Neuron (in vitro differentiated cells): ENCODE results near the gene ZNF423.

ENCODE experiments used
- H2AFZ ChIP-seq: one replicate; pipeline ENCODE4 v1.6.1; 2013; ENCODE audit warnings: low read depth, mild to moderate bottlenecking, inconsistent platforms, low read length, moderate library complexity
- H3K27me3 ChIP-seq: one replicate; pipeline ENCODE4 v1.6.1; 2013; ENCODE audit warnings: low read length; ENCODE audit not compliant: insufficient read depth
- H3K36me3 ChIP-seq: one replicate; pipeline ENCODE4 v1.6.1; 2013; ENCODE audit warnings: low read length; ENCODE audit not compliant: insufficient read depth
- H3K4me1 ChIP-seq: one replicate; pipeline ENCODE4 v1.6.1; 2013; ENCODE audit warnings: low read length; ENCODE audit not compliant: insufficient read depth
- H3K4me3 ChIP-seq: 2 replicates; pipeline ENCODE4 v1.5.1; 2013; ENCODE audit warnings: mild to moderate bottlenecking, low read length, moderate library complexity
- H3K9me3 ChIP-seq: one replicate; pipeline ENCODE4 v1.6.1; 2013; ENCODE audit warnings: low read length

The ZNF423 gene

DNA sequence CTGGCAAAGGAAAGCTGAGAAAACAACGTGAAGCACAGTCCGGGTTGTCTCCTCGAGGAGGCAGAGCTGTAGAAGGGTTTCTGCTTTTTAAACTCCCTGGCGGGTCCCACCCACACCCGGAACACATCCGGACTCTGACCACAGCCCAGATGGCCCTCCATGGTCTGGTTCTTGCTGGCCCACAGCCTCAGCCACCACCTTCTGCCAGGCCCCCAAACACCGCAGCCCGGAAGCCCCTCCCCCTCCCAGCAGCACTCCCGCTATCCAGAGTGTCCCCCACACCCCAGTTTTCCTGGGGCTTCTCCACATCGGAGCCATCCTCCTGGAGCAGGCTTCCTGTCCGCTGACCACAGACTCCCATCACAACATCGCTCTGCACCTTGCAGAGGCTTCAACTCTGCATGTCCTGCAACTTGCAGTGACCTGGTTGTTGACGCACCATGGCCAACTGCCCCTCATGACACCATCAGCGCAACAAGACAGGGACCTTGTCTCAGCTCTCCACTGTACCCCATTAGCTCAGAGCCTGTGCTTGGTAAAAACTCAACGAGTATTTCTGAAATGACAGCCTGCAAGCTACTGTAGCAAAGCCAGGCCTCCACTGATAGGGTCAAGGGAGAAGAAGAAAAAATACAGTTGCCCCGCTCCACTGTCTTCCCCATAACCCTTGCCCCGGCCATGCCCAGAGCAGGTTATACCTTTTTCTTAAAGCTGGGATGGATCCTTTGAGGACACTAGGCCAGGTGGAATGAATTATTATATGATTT lies 352.5 kb downstream of the ZNF423 start:
- Histone ChIP-seq H3K36me3 (no peaks in the 10 kb centered on the region), H2AFZ (no peak overlapping the region), H3K4me3 (no peak overlapping the region), H3K27me3 (no peaks in the 10 kb centered on the region), H3K9me3 (no peaks in the 10 kb centered on the region), H3K4me1 (no peaks in the 10 kb centered on the region)

DNA sequence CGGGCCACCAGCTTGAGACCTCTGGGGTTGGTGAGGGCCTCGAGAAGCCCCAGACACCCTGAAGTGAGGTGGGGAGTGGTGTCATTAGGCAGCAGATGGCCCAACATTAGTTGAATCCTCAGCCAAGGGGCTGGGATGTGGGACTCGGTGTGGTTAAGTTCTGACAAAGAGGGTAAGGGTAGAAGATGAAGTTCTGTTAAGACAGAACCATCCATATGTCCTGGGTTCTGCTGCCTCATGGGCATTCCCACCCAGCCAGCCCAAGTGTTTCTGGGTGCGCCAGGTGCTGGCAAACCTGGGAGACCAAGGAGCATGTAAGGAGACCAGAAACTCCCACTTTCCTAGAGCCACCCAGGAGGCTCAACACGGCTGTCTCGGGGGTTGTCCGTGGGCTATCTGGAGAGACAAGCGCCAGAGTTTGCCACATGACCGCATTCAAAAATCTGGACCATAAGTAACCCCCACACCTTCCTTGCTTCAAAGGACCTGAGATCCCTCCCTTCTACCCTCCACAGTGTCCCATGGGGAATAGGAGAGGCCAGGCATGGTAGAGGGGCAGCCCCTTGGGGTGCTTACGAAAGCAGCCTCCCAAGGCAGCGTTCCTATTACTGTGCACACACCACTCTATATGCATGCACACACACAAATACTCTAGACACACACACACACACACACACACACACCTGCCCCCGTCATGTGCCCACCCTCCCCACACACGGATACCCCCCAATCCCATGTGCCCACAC lies 353.6 kb downstream of the ZNF423 start:
- no peak overlapping the region for H2AFZ ChIP-seq
- H3K9me3 ChIP-seq = no peaks in the 10 kb centered on the region
- no peak overlapping the region for H3K4me3 ChIP-seq
- no peaks in the 10 kb centered on the region for H3K36me3 ChIP-seq
- H3K27me3 ChIP-seq = no peaks in the 10 kb centered on the region
- H3K4me1 ChIP-seq = no peaks in the 10 kb centered on the region

GRCh38 chr16:49499869-49500610 lies 355.9 kb downstream of the ZNF423 start:
- Histone ChIP-seq H3K9me3 (no peaks in the 10 kb centered on the region), H2AFZ (no peak overlapping the region), H3K4me3 (no peak overlapping the region), H3K4me1 (no peaks in the 10 kb centered on the region), H3K27me3 (no peaks in the 10 kb centered on the region), H3K36me3 (no peaks in the 10 kb centered on the region)

- Histone ChIP-seq H2AFZ (no peak overlapping the region), H3K4me3 (no peak overlapping the region), H3K4me1 (no peaks in the 10 kb centered on the region), H3K27me3 (no peaks in the 10 kb centered on the region), H3K36me3 (no peaks in the 10 kb centered on the region), H3K9me3 (no peaks in the 10 kb centered on the region)
Measured at GRCh38 chr16:49499414-49499785, 356.5 kb downstream of the ZNF423 start.

DNA sequence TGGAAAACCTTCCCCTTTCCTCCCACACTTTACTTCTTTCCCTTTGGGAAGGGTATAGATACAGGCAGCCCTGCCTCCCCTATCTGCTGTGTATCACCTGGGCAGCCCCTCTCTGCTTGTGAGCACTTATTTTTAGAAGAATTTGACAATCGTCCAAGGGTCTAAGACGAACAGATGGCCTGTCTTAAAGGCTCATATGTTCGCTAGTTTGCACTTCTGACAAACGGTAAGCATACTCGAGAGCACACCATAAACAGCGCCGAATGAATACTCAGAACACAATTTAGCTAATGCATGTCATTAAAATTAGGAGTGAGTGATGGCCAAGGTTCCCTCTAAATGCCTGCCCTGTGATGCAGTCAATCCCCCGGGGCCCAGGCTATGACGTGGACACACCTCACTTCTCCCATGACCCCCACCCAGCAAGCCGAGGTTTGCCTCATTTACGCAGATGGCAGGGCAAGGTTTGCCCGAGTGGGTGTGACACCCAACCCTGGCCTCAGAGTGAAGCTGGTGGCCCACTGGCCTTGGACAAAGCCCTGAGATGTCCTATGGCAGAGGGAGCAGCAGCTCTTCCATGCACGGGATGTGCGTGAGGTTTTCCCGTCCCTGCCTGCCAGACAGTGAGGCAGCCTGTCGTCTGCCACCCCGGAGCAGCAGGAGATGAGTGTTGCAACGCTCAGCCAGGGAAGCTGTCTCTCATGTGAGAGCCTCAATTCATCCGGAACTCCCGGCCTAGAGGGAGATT lies 357.1 kb downstream of the ZNF423 start:
- H2AFZ ChIP-seq = no peak overlapping the region
- H3K9me3 ChIP-seq = no peaks in the 10 kb centered on the region
- no peak overlapping the region for H3K4me3 ChIP-seq

DNA sequence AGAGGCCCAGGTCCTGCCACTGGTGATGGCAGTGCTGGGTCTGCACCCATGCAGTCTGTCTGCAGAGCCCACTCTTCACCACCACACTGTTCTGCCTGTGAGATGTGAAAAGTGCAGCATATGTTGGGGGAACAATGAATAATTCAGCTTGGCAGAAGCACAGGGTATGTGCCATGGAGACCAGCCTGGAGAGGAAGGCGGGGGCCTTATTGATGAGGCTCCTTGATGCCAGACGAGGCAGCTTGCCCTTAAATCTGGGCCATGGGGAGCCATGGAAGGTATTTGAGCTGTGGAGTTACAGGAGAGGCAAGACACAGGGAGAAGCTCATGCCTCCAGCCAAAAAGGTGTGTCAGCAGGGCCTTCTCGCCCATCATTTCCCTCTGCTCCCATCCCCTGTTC lies 357.6 kb downstream of the ZNF423 start:
- Histone ChIP-seq H3K4me3 (no peak overlapping the region), H2AFZ (no peak overlapping the region), H3K27me3 (no peaks in the 10 kb centered on the region), H3K4me1 (no peaks in the 10 kb centered on the region), H3K9me3 (no peaks in the 10 kb centered on the region), H3K36me3 (no peaks in the 10 kb centered on the region)

More for the DNA sequence above, 357.1 kb downstream of the ZNF423 start:
- Histone ChIP-seq H3K36me3 (no peaks in the 10 kb centered on the region), H3K4me1 (no peaks in the 10 kb centered on the region), H3K27me3 (no peaks in the 10 kb centered on the region)

DNA sequence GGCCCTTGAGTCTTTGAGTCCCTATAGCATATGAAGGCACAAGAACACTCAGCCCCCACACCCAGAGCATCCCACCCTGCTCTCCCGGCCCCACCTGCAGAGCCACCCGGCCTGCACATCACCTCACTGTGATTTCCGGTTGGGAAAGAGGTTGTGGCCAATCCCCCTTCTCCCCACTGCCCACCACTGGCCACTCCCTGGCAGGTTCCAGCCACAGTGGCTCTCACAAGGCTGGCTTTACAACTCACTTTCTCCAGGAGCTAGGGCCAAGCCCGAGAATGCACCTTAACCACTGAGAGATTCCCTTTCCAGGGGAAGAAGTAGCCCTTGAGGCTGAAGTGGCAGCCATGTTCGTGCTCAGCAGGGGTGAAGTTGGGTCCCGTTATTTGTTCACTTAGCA lies 358.4 kb downstream of the ZNF423 start:
- H3K9me3 ChIP-seq = no peaks in the 10 kb centered on the region
- H2AFZ ChIP-seq = no peak overlapping the region
- H3K27me3 ChIP-seq = no peaks in the 10 kb centered on the region
- no peaks in the 10 kb centered on the region for H3K4me1 ChIP-seq
- no peak overlapping the region for H3K4me3 ChIP-seq
- H3K36me3 ChIP-seq = no peaks in the 10 kb centered on the region

DNA sequence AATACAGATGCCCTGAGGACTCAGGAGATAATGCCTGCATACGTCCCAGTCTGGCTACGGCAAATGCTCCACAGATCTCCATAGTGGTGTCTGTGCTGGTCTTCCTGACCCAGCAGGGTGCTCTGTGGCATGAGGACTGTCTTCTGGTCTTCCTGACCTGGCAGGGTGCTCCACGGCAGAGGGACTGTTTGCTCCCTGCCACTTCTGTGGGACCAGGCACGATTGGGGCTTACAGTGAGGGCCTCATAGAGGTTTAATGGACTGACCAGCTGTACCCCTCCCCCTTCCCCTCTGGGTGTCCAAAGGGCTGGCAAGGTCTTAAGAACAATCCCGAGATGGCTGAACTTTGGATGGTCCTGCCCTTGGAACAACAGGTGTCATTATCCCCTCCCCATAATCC lies 359.3 kb downstream of the ZNF423 start:
- Histone ChIP-seq H3K4me3 (no peak overlapping the region), H3K36me3 (no peaks in the 10 kb centered on the region), H3K27me3 (no peaks in the 10 kb centered on the region), H3K4me1 (no peaks in the 10 kb centered on the region), H3K9me3 (no peaks in the 10 kb centered on the region), H2AFZ (no peak overlapping the region)

DNA sequence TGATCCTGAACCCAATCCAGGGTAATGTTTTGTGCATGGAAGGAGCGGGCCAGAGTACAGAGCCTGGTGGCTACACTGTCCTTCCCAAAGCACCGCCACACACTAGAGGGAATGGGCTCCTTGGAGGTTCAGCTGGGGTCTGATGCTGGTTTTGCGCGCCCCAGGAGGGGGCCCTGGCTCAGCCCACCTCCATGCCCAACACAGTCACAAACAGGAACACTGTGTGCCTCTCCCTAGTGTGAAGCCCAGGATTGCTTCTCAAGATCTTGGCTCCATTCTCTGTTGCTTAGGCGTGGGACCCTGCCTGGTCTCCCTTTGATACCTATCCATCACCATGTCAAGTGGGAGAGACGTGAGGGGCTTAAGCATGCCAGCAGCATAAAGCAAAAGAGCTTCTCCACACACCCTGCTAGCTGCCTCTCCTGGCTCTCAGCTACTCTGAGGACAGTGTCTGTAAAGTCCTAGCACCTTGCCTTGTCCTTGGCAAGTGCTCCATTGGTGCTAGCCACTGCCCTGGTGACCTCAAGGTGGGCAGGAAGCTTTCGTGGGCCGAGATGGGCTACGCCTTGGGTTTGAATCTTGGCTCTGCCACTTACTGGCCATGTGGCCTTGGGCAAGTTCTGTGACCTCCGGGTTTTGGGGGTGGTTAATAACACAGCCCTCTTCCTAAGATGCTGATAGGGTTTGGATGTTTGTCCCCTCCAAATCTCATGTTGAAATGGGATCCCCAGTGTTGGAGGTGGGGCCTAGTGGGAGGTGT lies 360.1 kb downstream of the ZNF423 start:
- H2AFZ ChIP-seq = no peak overlapping the region
- H3K4me3 ChIP-seq = no peak overlapping the region
- no peaks in the 10 kb centered on the region for H3K9me3 ChIP-seq
- no peaks in the 10 kb centered on the region for H3K36me3 ChIP-seq
- no peaks in the 10 kb centered on the region for H3K27me3 ChIP-seq
- no peaks in the 10 kb centered on the region for H3K4me1 ChIP-seq

- H3K27me3 ChIP-seq = no peaks in the 10 kb centered on the region
- no peak overlapping the region for H3K4me3 ChIP-seq
- peaks cover 4% of the 10 kb centered on the region for H3K36me3 ChIP-seq
- H3K4me1 ChIP-seq = no peaks in the 10 kb centered on the region
- H2AFZ ChIP-seq = no peak overlapping the region
- no peaks in the 10 kb centered on the region for H3K9me3 ChIP-seq
Measured at GRCh38 chr16:49494891-49495566, 360.9 kb downstream of the ZNF423 start.

GRCh38 chr16:49494474-49494873 lies 361.4 kb downstream of the ZNF423 start:
- peaks cover 7% of the 10 kb centered on the region for H3K36me3 ChIP-seq
- H3K27me3 ChIP-seq = no peaks in the 10 kb centered on the region
- H3K4me3 ChIP-seq = no peak overlapping the region
- no peaks in the 10 kb centered on the region for H3K4me1 ChIP-seq
- no peaks in the 10 kb centered on the region for H3K9me3 ChIP-seq
- H2AFZ ChIP-seq = no peak overlapping the region

DNA sequence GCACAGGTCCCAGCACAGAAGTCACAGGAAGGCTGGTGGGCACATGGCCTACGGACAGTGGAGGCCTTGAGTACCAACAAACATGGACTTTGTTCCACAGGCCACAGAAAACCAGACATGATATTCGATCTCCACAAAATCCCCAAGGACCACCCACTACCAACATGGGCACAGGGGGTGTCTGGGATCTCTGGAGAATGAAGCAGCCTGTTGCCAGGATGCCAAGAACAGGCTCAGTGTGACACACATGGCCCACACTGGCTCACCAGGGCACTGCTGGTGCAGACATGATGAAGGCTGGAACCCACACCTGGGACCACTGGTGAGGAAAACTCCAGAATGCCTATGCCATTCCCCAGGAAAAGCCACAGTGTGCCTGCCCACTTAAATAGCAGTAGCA lies 362.1 kb downstream of the ZNF423 start:
- H3K36me3 ChIP-seq = peaks cover 7% of the 10 kb centered on the region
- H3K9me3 ChIP-seq = no peaks in the 10 kb centered on the region
- no peak overlapping the region for H3K4me3 ChIP-seq
- no peak overlapping the region for H2AFZ ChIP-seq
- H3K4me1 ChIP-seq = no peaks in the 10 kb centered on the region
- H3K27me3 ChIP-seq = no peaks in the 10 kb centered on the region
